Tibial nerve (tissue), 4 donors: ENCODE results near the gene ITIH3. TPM values are rescaled to one million over a fixed set of nuclear protein-coding genes. Genes with fewer than 3 reads are reported as not detected.

Experiments
- DNase-seq, 2 donors: peaks; one replicate each; pipeline ENCODE4 v3.0.0-alpha.2; 2019; ENCODE audit warnings: low spot score in 2 of 2
- H3K27ac ChIP-seq, 4 donors: fragments of 200-600 bp; sonication (generic) in 3 of 4; one replicate each; pipeline ENCODE4 v1.5.1; 2017 to 2019; ENCODE audit warnings: mild to moderate bottlenecking in 1 of 4
- H3K27me3 ChIP-seq, 2 donors: fragments of 200-600 bp; sonication (generic) in 1 of 2; one replicate each; pipeline versions ENCODE4 v1.5.1 to v1.6.0; 2017 to 2019
- H3K36me3 ChIP-seq, 3 donors: fragments of 200-600 bp; sonication (generic); one replicate each; pipeline ENCODE4 v1.5.1; 2018 to 2019
- H3K4me1 ChIP-seq, 4 donors: fragments of 200-600 bp; sonication (generic) in 3 of 4; one replicate each; pipeline ENCODE4 v1.5.1; 2017 to 2019
- H3K4me3 ChIP-seq, 4 donors: fragments of 200-600 bp; sonication (generic) in 3 of 4; one replicate each; pipeline ENCODE4 v1.5.1; 2017 to 2019; ENCODE audit warnings: mild to moderate bottlenecking in 1 of 4, moderate library complexity in 1 of 4
- H3K9me3 ChIP-seq, 4 donors: fragments of 200-600 bp; sonication (generic) in 3 of 4; one replicate each; pipeline ENCODE4 v1.5.1; 2017 to 2019
- EP300 ChIP-seq, 2 donors: sonication (generic); formaldehyde crosslinking; IDR thresholded peaks; one replicate each; pipeline ENCODE4 v1.6.1; 2017; ENCODE audit warnings: antibody characterized with exemption in 2 of 2, mild to moderate bottlenecking in 1 of 2
- POLR2A ChIP-seq, 2 donors: fragments of 450-650 bp; IDR thresholded peaks; one replicate each; pipeline ENCODE4 v1.6.1; 2017; ENCODE audit warnings: antibody characterized with exemption in 2 of 2, mild to moderate bottlenecking in 2 of 2, moderate library complexity in 2 of 2
- WGBS, 2 donors: methylation state at CpG; one replicate each; pipeline ENCODE4 v1.1.5; 2018; 5-methylcytosine and 5-hydroxymethylcytosine counted together
- total RNA-seq, 4 donors: library from RNA; depleted of rRNA; stranded (reverse); fragments of >200 nt; gene quantifications; one replicate each; pipeline ENCODE4 v1.1.0, GENCODE V29; 2016
- TF ChIP-seq, protein P1 (sequence below), 5 experiments: fragments of 200-600 bp in 3 of 5; fragments of 450-650 bp in 2 of 5; sonication (generic) in 3 of 5; IDR thresholded peaks; one replicate each; pipeline ENCODE4 v1.5.1; 2016 to 2019; ENCODE audit warnings: antibody characterized with exemption in 5 of 5, mild to moderate bottlenecking in 3 of 5, moderate library complexity in 2 of 5

ITIH3 gene
- total RNA-seq, 4 donors from 2014 or later = 9.4 to 29.6 (median 20.1) TPM

DNA sequence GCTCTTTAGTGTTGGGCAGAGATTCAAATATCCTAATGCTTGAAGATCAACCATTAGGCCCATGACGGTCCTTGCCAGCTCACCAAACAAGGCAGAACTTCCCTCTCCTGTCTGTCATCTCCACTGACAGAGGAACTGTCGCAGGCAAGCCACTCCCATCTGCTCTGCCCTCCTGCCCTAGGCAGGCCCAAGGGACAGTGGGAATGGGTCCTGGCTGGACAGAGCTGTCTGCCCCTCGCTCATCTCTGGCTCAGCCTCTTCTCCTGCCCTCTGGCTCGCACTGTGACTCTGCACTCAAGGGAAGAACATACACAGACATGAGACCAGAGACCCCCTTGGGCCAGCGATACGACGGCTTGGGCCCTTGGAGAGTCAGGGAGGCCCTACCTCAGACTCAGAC lies 47.8 kb downstream of the ITIH3 start:
- Histone ChIP-seq H3K9me3 (no peaks in the 10 kb centered on the region), H3K36me3 (peaks cover 0 to 67% (median 0%) of the 10 kb centered on the region in 3 donors), H3K4me1 (peaks cover 0 to 41% (median 9%) of the 10 kb centered on the region in 4 donors), H3K27ac (peak overlapping the region in 2 of 4 donors; percentile 85 to 89), H3K4me3 (no peak overlapping the region), H3K27me3 (no peaks in the 10 kb centered on the region)
- DNase-seq = no peak
- WGBS, 2 donors = 59 to 72% methylated on average over 7 of the region's 7 CpGs
- no peak for TF ChIP-seq EP300 (IDR thresholded peaks at IDR 0.05)
- TF ChIP-seq, protein P1, sequence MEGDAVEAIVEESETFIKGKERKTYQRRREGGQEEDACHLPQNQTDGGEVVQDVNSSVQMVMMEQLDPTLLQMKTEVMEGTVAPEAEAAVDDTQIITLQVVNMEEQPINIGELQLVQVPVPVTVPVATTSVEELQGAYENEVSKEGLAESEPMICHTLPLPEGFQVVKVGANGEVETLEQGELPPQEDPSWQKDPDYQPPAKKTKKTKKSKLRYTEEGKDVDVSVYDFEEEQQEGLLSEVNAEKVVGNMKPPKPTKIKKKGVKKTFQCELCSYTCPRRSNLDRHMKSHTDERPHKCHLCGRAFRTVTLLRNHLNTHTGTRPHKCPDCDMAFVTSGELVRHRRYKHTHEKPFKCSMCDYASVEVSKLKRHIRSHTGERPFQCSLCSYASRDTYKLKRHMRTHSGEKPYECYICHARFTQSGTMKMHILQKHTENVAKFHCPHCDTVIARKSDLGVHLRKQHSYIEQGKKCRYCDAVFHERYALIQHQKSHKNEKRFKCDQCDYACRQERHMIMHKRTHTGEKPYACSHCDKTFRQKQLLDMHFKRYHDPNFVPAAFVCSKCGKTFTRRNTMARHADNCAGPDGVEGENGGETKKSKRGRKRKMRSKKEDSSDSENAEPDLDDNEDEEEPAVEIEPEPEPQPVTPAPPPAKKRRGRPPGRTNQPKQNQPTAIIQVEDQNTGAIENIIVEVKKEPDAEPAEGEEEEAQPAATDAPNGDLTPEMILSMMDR (IDR thresholded peaks at IDR 0.05) = no peak

- H3K36me3 ChIP-seq = peaks cover 0 to 68% (median 6%) of the 10 kb centered on the region in 3 donors
- TF ChIP-seq EP300 (IDR thresholded peaks at IDR 0.05) = peak in 1 of 2 donors; percentile 13
- TF ChIP-seq, protein P1 (IDR thresholded peaks at IDR 0.05) = no peak
- no peak overlapping the region for H3K4me3 ChIP-seq
- WGBS, 2 donors = 67 to 68% methylated on average over 20 of the region's 20 CpGs
- H3K27ac ChIP-seq = peak overlapping the region; percentile 25 to 89 (median 58)
- H3K4me1 ChIP-seq = peaks cover 0 to 41% (median 9%) of the 10 kb centered on the region in 4 donors
- DNase-seq = peak in 1 of 2 donors; percentile 31
- H3K9me3 ChIP-seq = no peaks in the 10 kb centered on the region
- H3K27me3 ChIP-seq = no peaks in the 10 kb centered on the region
These were observed 48.7 kb downstream of the ITIH3 start for GRCh38 chr3:52843108-52843865.

DNA sequence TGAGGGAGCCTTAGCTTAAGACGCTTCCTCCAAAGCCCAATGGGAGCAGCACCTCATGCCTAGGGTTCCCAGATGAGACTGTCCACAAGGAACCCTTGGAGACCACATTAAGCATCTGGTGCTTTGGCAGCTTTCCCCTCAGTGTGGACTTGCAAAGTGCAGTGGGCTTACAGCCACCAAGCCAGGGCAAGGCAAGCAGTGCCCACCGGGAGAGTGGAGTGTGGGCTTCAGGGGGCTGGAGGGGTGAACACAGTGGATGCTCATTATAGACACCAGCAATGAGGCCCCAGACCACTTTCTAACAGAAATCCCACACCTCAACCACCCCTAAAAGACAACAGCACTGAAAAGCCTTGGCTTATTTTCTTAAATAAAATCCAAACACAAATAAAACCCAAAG lies 49.3 kb downstream of the ITIH3 start:
- WGBS, 2 donors = 76 to 94% methylated on average over 2 of the region's 2 CpGs
- TF ChIP-seq POLR2A (IDR thresholded peaks at IDR 0.05) (no peak), EP300 (IDR thresholded peaks at IDR 0.05) (no peak)
- TF ChIP-seq, protein P1 (IDR thresholded peaks at IDR 0.05) = no peak
- Histone ChIP-seq H3K4me3 (no peak overlapping the region), H3K27me3 (no peaks in the 10 kb centered on the region), H3K9me3 (no peaks in the 10 kb centered on the region), H3K4me1 (peaks cover 0 to 41% (median 9%) of the 10 kb centered on the region in 4 donors), H3K27ac (peak overlapping the region; percentile 32 to 89 (median 66)), H3K36me3 (peaks cover 0 to 68% (median 6%) of the 10 kb centered on the region in 3 donors)
- DNase-seq = no peak

DNA sequence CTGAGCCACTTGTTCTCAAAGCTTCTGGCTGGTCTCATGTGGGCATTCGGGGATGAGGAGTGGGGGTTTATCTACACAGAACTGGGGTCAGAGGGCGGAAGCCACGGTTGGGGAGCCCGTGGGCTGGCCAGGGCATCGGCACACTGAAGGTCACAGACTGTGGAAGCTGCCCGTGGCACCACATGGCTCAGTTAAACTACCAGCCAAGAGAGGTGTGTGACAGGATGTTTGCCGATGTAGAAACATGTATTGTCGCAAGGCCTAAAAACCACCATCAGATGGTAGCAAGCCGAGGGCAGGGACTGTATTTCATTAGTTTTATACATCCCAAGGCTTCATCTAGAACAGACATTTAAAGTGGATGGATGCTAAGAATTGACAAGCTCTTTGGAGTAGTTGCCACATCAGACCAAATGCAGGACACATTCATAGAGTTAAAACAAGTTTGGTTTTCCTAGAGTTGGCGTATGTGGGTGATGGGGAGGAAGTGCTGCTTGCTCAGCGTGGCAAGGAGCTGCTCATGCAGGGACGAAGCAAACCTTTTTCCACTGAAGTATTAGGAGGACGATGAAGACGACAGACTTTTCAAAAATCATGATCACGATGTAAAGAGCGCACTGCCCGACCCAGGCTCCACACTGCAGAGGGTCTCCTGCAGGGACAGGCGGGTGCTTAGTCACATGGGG lies 49.8 kb downstream of the ITIH3 start:
- no peak overlapping the region for H3K4me3 ChIP-seq
- TF ChIP-seq, protein P1 (IDR thresholded peaks at IDR 0.05) = no peak
- TF ChIP-seq EP300 (IDR thresholded peaks at IDR 0.05) (no peak), POLR2A (IDR thresholded peaks at IDR 0.05) (no peak)
- peak overlapping the region; percentile 46 to 89 (median 66) for H3K27ac ChIP-seq
- no peaks in the 10 kb centered on the region for H3K27me3 ChIP-seq
- peaks cover 0 to 68% (median 6%) of the 10 kb centered on the region in 3 donors for H3K36me3 ChIP-seq
- no peak for DNase-seq
- H3K4me1 ChIP-seq = peaks cover 0 to 41% (median 9%) of the 10 kb centered on the region in 4 donors
- no peaks in the 10 kb centered on the region for H3K9me3 ChIP-seq
- 75 to 79% methylated on average over 18 of the region's 18 CpGs for WGBS, 2 donors

- peaks cover 0 to 41% (median 9%) of the 10 kb centered on the region in 4 donors for H3K4me1 ChIP-seq
- no peaks in the 10 kb centered on the region for H3K27me3 ChIP-seq
- TF ChIP-seq POLR2A (IDR thresholded peaks at IDR 0.05) (no peak), EP300 (IDR thresholded peaks at IDR 0.05) (peak in 1 of 2 donors; percentile 70)
- H3K4me3 ChIP-seq = no peak overlapping the region
- peaks cover 0 to 70% (median 6%) of the 10 kb centered on the region in 3 donors for H3K36me3 ChIP-seq
- 9 to 23% methylated on average over 6 of the region's 6 CpGs for WGBS, 2 donors
- peak overlapping the region; percentile 46 to 89 (median 78) for H3K27ac ChIP-seq
- H3K9me3 ChIP-seq = no peaks in the 10 kb centered on the region
- peak; percentile 49 to 66 for DNase-seq
These were observed 50.6 kb downstream of the ITIH3 start for GRCh38 chr3:52845157-52845556.
